Stimulated activated CD4-positive, alpha-beta T cell treated with anti-CD3 and anti-CD28 coated beads, Interleukin-1b, Interleukin-23, amount 100 ng/mL, for 4 hours (primary cell): Measurements from ENCODE around the gene WDR48.

Experiments
- DNase-seq, 2 donors: peaks; one replicate each; pipeline ENCODE4 v3.0.0-alpha.2; 2020; ENCODE audit warnings: low read depth in 2 of 2

Gene WDR48

DNA sequence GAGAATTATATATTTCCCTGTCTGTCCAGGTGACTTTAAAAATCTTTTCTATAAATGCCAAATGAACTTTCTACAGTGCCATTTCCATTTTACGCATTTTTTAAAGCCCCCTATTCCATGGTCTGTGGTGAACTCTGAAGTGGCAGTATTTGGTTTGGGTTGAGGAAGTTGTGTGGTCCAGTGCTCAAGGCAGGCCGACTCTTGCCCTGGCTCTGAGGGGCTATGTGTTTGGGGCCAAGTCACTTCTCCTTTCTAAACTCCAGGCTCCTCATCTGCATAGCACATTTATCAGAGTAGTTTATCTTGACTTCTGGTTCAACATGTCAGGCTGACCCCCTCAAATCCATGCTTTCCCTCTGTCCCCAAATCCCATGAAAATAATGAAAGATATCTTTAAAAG lies 69.8 kb downstream of the WDR48 start:
- DNase-seq, result no peak

GRCh38 chr3:39122813-39123212 lies 71.0 kb downstream of the WDR48 start:
- no peak for DNase-seq

- no peak for DNase-seq
Measured at GRCh38 chr3:39124876-39125840, 73.3 kb downstream of the WDR48 start.

GRCh38 chr3:39125841-39126500 lies 74.2 kb downstream of the WDR48 start:
- no peak for DNase-seq

- DNase-seq, result no peak
Measured at GRCh38 chr3:39126532-39127071, 74.8 kb downstream of the WDR48 start.

DNA sequence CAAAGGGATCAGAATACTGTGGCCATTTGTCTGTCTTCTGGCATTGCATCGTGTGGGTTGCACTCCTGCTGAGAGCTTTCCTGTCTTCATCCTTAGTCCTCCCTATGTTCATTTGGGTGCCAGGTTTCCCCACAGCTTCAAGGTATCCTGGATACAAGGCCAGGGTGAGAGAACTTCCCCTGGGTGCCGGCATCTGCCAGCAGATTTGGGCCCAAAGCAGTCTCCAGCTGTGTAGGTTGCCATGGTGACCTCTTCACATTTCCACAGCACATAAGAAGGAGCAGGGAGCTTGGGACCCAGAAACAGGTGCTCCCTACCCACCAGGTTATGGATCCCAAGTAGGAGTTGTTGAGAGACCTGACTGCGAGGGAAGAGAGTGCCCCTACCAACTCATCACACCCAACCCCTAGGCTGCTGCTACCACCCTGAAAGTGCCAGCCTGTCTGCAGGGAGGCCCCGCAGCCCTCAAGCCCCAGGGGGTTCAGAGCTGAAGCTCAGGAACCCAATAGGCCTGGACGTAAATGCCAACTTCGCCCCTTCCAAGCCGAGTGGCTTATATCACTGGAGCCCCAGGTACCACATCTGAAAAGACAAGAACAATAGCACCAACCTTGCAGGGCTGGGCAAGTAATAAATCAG lies 75.6 kb downstream of the WDR48 start:
- no peak for DNase-seq

DNA sequence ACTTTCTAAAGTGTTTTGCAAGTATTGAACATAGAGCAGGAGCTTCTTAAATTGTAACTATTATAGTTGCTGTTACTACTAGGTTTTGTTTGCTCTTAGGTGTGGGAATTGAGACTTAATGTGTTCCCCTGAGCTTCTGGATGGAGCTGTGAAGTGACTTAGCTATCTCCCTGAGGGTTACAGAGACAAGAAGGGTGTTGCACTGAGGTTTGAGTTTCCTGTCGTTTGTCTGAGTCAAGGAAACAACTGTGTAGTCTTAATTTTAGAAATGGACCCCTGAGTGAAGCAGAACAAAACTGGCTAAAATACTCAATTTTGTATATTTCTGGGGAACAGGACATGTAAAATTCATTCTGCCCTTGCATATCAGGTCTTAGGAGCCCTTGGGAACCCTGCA lies 76.1 kb downstream of the WDR48 start:
- DNase-seq, result no peak

- DNase-seq, result no peak
Measured at GRCh38 chr3:39128951-39129350, 77.1 kb downstream of the WDR48 start.

DNA sequence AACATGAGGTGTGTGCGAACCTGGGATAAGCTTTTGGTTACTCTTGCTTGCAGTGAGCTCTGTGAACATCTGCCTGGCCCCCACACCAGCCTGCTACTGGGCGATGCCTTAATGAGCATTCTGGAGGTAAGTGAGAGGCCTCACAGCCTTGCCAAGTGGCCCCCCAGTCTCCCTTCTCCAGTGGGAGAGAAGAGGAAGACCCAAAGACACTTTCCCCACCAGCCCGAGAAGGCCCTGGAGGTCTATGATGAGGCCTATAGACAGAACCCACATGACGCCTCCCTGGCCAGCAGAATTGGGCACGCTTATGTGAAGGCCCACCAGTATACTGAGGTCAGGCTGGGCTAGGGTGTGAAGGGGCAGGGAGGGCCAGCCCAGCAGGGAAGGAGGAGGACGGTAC lies 78.2 kb downstream of the WDR48 start:
- no peak for DNase-seq

DNA sequence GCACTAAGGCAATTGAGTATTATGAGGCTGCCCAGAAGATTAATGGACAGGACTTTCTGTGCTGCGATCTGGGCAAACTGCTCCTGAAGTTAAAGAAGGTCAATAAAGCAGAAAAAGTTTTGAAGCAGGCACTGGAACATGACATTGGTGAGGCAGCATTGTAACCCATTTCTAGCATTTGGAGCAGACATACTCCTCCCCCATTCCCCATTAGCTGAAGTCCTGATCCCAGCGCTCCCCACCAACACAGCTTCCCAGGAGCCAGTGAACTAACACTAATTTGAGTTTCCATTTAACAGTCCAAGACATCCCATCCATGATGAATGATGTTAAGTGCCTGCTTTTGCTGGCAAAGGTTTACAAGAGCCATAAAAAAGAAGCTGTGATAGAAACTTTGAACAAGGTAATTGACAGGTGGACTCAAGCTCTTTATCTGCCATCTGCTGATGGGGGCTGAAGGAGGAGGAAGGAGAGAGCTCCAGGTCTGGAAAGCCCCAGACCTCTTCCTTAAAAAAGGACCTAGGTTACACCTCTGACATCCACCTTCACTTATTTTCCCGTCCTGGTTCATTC lies 79.0 kb downstream of the WDR48 start:
- no peak for DNase-seq

DNA sequence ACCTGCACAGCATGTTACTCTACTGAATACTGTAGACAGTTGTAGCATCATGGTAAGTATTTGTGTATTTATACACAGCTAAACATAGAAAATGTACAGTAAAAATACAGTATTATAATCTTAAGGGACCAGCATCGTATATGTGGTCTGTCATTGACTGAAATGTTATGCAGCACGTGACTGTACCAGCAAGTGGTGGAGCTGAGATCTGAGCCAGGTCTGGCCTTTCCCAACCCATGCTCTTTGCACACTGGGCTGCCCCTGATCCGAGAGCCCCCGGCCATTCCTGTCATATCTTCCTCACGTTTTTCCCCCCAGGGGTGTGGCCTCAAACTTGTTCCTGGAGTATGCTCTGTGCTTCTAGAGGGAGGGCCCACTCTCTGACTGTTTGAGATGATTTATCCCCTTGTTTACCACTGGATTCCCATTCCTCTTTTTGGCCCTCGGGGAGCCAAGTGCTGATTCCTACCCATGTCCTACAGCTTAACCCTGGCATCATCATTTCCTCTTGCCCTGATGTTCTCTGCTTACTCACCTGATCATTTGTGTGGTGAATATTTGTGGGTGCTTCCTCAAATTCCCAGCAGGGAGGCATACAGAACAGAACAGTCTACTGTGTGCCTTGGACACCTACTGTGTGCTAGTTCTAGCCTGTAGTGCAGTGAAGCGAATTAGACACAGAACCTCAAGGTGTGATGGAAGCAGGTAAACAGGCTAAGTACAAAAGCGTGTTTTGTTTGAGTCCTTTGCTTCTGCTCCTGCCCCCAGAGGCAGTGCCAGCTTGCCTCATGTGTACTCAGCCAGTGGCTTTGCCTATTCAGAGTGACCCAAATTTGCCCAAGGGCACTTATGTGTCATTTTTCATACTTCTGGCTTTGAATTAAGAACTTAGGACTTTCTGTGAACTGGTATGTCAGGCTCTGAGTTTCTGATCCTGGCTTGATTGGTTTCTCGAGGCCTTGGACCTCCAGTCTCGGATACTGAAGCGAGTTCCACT lies 80.6 kb downstream of the WDR48 start:
- no peak for DNase-seq

GRCh38 chr3:39133093-39133490 lies 81.3 kb downstream of the WDR48 start:
- no peak for DNase-seq

GRCh38 chr3:39133822-39134221 lies 82.0 kb downstream of the WDR48 start:
- DNase-seq, result no peak

- no peak for DNase-seq
Measured at GRCh38 chr3:39134305-39134704, 82.5 kb downstream of the WDR48 start.

DNA sequence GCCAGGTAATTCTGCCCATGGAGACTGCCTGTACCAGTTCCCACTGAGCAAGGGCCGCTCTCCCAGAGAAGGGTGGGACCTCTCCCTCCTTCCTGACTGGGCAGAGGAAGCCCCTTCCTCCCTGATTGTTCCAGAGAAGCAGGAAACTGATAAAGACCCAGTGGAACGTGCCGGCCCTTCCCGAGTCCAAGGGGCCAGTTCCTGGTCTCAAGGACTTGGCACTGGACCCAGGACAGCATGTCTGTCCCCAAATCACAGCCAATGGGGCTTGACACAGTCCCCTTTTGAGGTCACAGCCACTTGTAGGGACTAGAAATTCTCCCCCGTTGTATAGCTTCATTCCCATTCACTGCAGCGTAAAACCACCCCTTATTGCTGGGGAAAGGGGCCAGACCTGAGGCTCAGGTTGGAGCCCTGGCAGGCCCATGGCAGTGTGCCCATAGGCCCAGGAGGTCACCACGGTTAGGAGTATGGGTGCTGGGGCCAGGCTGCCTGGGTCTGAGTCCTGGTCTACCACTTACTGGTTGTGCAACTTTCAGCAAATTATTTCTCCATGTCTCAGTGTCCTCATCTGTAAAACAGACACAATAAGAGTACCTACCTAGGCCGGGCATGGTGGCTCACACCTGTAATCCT lies 83.5 kb downstream of the WDR48 start:
- DNase-seq, result no peak

- DNase-seq, result no peak
Measured at GRCh38 chr3:39136533-39137434, 85.0 kb downstream of the WDR48 start.

DNA sequence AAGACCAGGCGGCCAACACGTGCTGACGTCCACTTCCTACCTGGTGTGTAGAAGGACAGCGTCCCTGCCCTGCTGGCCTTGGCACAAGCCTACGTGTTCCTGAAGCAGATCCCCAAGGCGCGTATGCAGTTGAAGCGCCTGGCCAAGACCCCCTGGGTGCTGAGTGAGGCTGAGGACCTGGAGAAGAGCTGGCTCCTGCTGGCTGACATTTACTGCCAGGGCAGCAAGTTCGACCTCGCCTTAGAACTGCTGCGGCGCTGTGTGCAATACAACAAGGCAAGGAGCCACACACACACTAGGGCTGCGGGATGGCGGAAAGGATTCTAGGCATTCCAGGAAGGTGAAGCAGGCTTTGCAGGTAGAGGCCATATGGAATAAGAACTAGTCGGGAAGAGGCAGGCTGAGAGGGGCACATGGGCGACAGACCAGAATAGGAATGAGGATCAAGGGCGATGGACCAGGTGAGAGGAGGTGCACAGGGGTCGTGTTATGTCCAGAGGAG lies 85.7 kb downstream of the WDR48 start:
- no peak for DNase-seq

DNA sequence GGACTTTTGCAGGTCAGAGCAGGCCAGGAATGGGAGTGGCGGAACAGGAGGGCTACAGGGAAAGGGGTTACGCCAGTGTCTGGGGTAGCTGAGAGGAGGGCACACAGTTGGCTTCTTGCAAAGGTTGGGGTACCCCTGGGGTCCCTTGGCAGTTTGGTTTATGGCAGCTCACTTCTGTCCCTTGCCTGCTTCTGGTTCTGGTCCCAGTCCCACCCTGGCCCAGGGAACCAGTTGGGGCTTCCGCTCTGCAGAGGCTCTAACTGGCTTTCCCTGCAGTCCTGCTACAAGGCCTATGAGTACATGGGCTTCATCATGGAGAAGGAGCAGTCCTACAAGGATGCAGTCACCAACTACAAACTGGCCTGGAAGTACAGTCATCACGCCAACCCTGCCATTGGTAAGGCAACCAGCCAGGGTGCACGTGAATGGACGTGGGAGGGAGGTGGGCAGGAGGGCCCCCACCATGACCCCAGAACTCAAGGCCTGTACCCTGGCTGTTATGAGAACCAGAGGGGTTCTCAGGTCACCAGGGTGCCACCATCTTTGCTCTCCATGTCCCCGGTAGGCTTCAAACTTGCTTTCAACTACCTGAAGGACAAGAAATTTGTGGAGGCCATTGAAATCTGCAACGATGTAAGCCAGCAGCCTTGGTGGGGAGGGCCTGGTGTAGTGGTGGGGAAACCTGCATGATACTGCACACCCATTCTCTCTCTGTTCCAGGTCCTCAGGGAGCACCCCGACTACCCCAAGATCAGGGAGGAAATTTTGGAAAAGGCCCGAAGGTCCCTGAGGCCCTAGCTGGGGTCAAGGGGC lies 86.4 kb downstream of the WDR48 start:
- DNase-seq, result no peak
